ENCODE measurements around the gene CAPNS1.
A peak's percentile ranks its signal among the peaks of the same experiment; 100 is the strongest.

The CAPNS1 gene

GRCh38 chr19:36141039-36141927 is 1.4 kb downstream of the CAPNS1 start:
- Histone ChIP-seq H3F3A (ENCODE audit: insufficient read depth) (peaks cover 7% of the 10 kb centered on the region; the same call in 1 of the 2 replicates), H3K4me3 (ENCODE audit: insufficient read depth, low read length, poor library complexity, severe bottlenecking) (peak overlapping the region; percentile 93), H3K9me2 (replicated peaks; ENCODE audit: insufficient read depth, low read length) (no peaks in the 10 kb centered on the region), H3K9me3 (ENCODE audit: insufficient read depth, low read length) (no peaks in the 10 kb centered on the region), H3K79me2 (ENCODE audit: insufficient read depth, low read length) (peaks cover 13% of the 10 kb centered on the region; the same call in 1 of the 2 replicates), H2AFZ (ENCODE audit: low read depth, low read length, severe bottlenecking) (no peak overlapping the region), H3K27ac (ENCODE audit: low read depth, low read length) (peak overlapping the region; percentile 68; the same call in 1 of the 2 replicates), H3K4me2 (ENCODE audit: low read depth, low read length, poor library complexity, severe bottlenecking) (peak overlapping the region; percentile 73), H3K9ac (ENCODE audit: low read length) (peak overlapping the region; percentile 91), H4K20me1 (ENCODE audit: low read depth, low read length) (no peaks in the 10 kb centered on the region), H3K36me3 (ENCODE audit: low read length) (no peaks in the 10 kb centered on the region), H3K27me3 (ENCODE audit: low read length) (no peaks in the 10 kb centered on the region)
- TF ChIP-seq CTCF (IDR thresholded peaks at IDR 0.05; ENCODE audit: insufficient read depth, low read length, poor library complexity, severe bottlenecking): no peak
- TF ChIP-seq EZH2phosphoT487 (conservative IDR thresholded peaks at IDR 0.05; ENCODE audit: low read length): no peak

- H3K9ac ChIP-seq (ENCODE audit: low read length): no peak overlapping the region
- peaks cover 13% of the 10 kb centered on the region; the same call in 1 of the 2 replicates for H3K79me2 ChIP-seq (ENCODE audit: insufficient read depth, low read length)
- no peak overlapping the region for H3K4me3 ChIP-seq (ENCODE audit: insufficient read depth, low read length, poor library complexity, severe bottlenecking)
- no peaks in the 10 kb centered on the region for H3K9me2 ChIP-seq (replicated peaks; ENCODE audit: insufficient read depth, low read length)
- peaks cover 2% of the 10 kb centered on the region; the same call in 1 of the 2 replicates for H3F3A ChIP-seq (ENCODE audit: insufficient read depth)
- H3K27ac ChIP-seq (ENCODE audit: low read depth, low read length): no peak overlapping the region
- H4K20me1 ChIP-seq (ENCODE audit: low read depth, low read length): no peaks in the 10 kb centered on the region
- no peak overlapping the region for H2AFZ ChIP-seq (ENCODE audit: low read depth, low read length, severe bottlenecking)
- no peaks in the 10 kb centered on the region for H3K36me3 ChIP-seq (ENCODE audit: low read length)
- H3K9me3 ChIP-seq (ENCODE audit: insufficient read depth, low read length): no peaks in the 10 kb centered on the region
- H3K4me2 ChIP-seq (ENCODE audit: low read depth, low read length, poor library complexity, severe bottlenecking): no peak overlapping the region
- no peaks in the 10 kb centered on the region for H3K27me3 ChIP-seq (ENCODE audit: low read length)
- TF ChIP-seq EZH2phosphoT487 (conservative IDR thresholded peaks at IDR 0.05; ENCODE audit: low read length): no peak
- TF ChIP-seq CTCF (IDR thresholded peaks at IDR 0.05; ENCODE audit: insufficient read depth, low read length, poor library complexity, severe bottlenecking): no peak
Observed at GRCh38 chr19:36142046-36142445, 2.2 kb downstream of the CAPNS1 start.

GRCh38 chr19:36142496-36142895 is 2.6 kb downstream of the CAPNS1 start:
- no peak for TF ChIP-seq CTCF (IDR thresholded peaks at IDR 0.05; ENCODE audit: insufficient read depth, low read length, poor library complexity, severe bottlenecking)
- no peak for TF ChIP-seq EZH2phosphoT487 (conservative IDR thresholded peaks at IDR 0.05; ENCODE audit: low read length)
- Histone ChIP-seq H3K9me2 (replicated peaks; ENCODE audit: insufficient read depth, low read length) (no peaks in the 10 kb centered on the region), H3F3A (ENCODE audit: insufficient read depth) (no peaks in the 10 kb centered on the region; the same call in 1 of the 2 replicates), H3K9ac (ENCODE audit: low read length) (no peak overlapping the region), H3K36me3 (ENCODE audit: low read length) (no peaks in the 10 kb centered on the region), H3K27me3 (ENCODE audit: low read length) (no peaks in the 10 kb centered on the region), H3K79me2 (ENCODE audit: insufficient read depth, low read length) (peaks cover 13% of the 10 kb centered on the region; the same call in 1 of the 2 replicates), H3K27ac (ENCODE audit: low read depth, low read length) (no peak overlapping the region), H3K4me2 (ENCODE audit: low read depth, low read length, poor library complexity, severe bottlenecking) (no peak overlapping the region), H3K9me3 (ENCODE audit: insufficient read depth, low read length) (no peaks in the 10 kb centered on the region), H2AFZ (ENCODE audit: low read depth, low read length, severe bottlenecking) (no peak overlapping the region), H4K20me1 (ENCODE audit: low read depth, low read length) (no peaks in the 10 kb centered on the region), H3K4me3 (ENCODE audit: insufficient read depth, low read length, poor library complexity, severe bottlenecking) (no peak overlapping the region)
